Activated naive CD8-positive, alpha-beta T cell (primary cell): ENCODE data around the gene SLC25A5.
"Not testable (repeated sequence)": the region's sequence is repeated elsewhere in the genome, so short reads cannot be mapped to it uniquely, and the experiment has no call there.

Source experiments
- H3K27ac Mint-ChIP-seq: one replicate; pipeline ENCODE4 v1.8.0; 2021; ENCODE audit warnings: mixed read lengths
- H3K27me3 Mint-ChIP-seq: one replicate; pipeline ENCODE4 v1.8.0; 2021; ENCODE audit warnings: mixed read lengths
- H3K36me3 Mint-ChIP-seq: one replicate; pipeline ENCODE4 v1.8.0; 2021; ENCODE audit warnings: mixed read lengths
- H3K4me1 Mint-ChIP-seq: one replicate; pipeline ENCODE4 v1.8.0; 2021; ENCODE audit warnings: low read depth, mixed read lengths
- H3K4me3 Mint-ChIP-seq: one replicate; pipeline ENCODE4 v1.8.0; 2021; ENCODE audit warnings: mild to moderate bottlenecking, mixed read lengths
- H3K9me3 Mint-ChIP-seq: one replicate; pipeline ENCODE4 v1.8.0; 2021; ENCODE audit warnings: low read depth, mixed read lengths

Gene SLC25A5

GRCh38 chrX:119466970-119467369 lies 1.3 kb upstream of the SLC25A5 start:
- no peak overlapping the region for H3K4me3 Mint-ChIP-seq
- H3K4me1 Mint-ChIP-seq: peaks cover 8% of the 10 kb centered on the region
- H3K9me3 Mint-ChIP-seq: no peaks in the 10 kb centered on the region
- no peaks in the 10 kb centered on the region for H3K36me3 Mint-ChIP-seq
- H3K27ac Mint-ChIP-seq: no peak overlapping the region
- no peaks in the 10 kb centered on the region for H3K27me3 Mint-ChIP-seq

GRCh38 chrX:119467433-119467832 lies 811 bp upstream of the SLC25A5 start:
- H3K27ac Mint-ChIP-seq: no peak overlapping the region
- no peaks in the 10 kb centered on the region for H3K9me3 Mint-ChIP-seq
- peak overlapping the region; percentile 88 for H3K4me3 Mint-ChIP-seq

GRCh38 chrX:119468551-119469312 lies 488 bp downstream of the SLC25A5 start:
- Mint-ChIP-seq H3K9me3 (no peaks in the 10 kb centered on the region), H3K27me3 (no peaks in the 10 kb centered on the region), H3K27ac (peak overlapping the region; percentile 92), H3K4me1 (peaks cover 8% of the 10 kb centered on the region), H3K36me3 (no peaks in the 10 kb centered on the region), H3K4me3 (peak overlapping the region; percentile 88)

More at GRCh38 chrX:119467433-119467832, 811 bp upstream of the SLC25A5 start:
- peaks cover 8% of the 10 kb centered on the region for H3K4me1 Mint-ChIP-seq
- H3K27me3 Mint-ChIP-seq: no peaks in the 10 kb centered on the region
- no peaks in the 10 kb centered on the region for H3K36me3 Mint-ChIP-seq

GRCh38 chrX:119469313-119469635 lies 1.0 kb downstream of the SLC25A5 start:
- Mint-ChIP-seq H3K4me1 (peaks cover 8% of the 10 kb centered on the region), H3K9me3 (no peaks in the 10 kb centered on the region), H3K27me3 (no peaks in the 10 kb centered on the region), H3K27ac (peak overlapping the region; percentile 80), H3K36me3 (no peaks in the 10 kb centered on the region), H3K4me3 (peak overlapping the region; percentile 88)

- Mint-ChIP-seq H3K4me3 (no peak overlapping the region), H3K27me3 (no peaks in the 10 kb centered on the region), H3K36me3 (no peaks in the 10 kb centered on the region), H3K4me1 (peaks cover 4% of the 10 kb centered on the region), H3K9me3 (no peaks in the 10 kb centered on the region), H3K27ac (no peak overlapping the region)
Observed at GRCh38 chrX:119474615-119475388, 6.6 kb downstream of the SLC25A5 start.

- Mint-ChIP-seq H3K4me1 (peaks cover 3% of the 10 kb centered on the region), H3K36me3 (no peaks in the 10 kb centered on the region), H3K9me3 (no peaks in the 10 kb centered on the region), H3K27ac (no peak overlapping the region), H3K4me3 (no peak overlapping the region), H3K27me3 (no peaks in the 10 kb centered on the region)
Observed at GRCh38 chrX:119475389-119476101, 7.3 kb downstream of the SLC25A5 start.

GRCh38 chrX:119477812-119478232 lies 9.6 kb downstream of the SLC25A5 start:
- Mint-ChIP-seq H3K27me3 (no peaks in the 10 kb centered on the region), H3K27ac (no peak overlapping the region), H3K4me1 (peaks cover 6% of the 10 kb centered on the region), H3K4me3 (no peak overlapping the region), H3K9me3 (no peaks in the 10 kb centered on the region), H3K36me3 (no peaks in the 10 kb centered on the region)

GRCh38 chrX:119478504-119478903 lies 10.3 kb downstream of the SLC25A5 start:
- no peaks in the 10 kb centered on the region for H3K27me3 Mint-ChIP-seq
- peaks cover 9% of the 10 kb centered on the region for H3K4me1 Mint-ChIP-seq
- no peak overlapping the region for H3K27ac Mint-ChIP-seq
- H3K4me3 Mint-ChIP-seq: no peak overlapping the region
- H3K36me3 Mint-ChIP-seq: no peaks in the 10 kb centered on the region
- H3K9me3 Mint-ChIP-seq: no peaks in the 10 kb centered on the region

GRCh38 chrX:119479845-119480244 lies 11.6 kb downstream of the SLC25A5 start:
- Mint-ChIP-seq H3K27ac (no peak overlapping the region), H3K27me3 (no peaks in the 10 kb centered on the region), H3K4me1 (peaks cover 9% of the 10 kb centered on the region), H3K9me3 (no peaks in the 10 kb centered on the region), H3K4me3 (no peak overlapping the region), H3K36me3 (no peaks in the 10 kb centered on the region)

- Mint-ChIP-seq H3K27me3 (no peaks in the 10 kb centered on the region), H3K4me3 (no peak overlapping the region), H3K9me3 (no peaks in the 10 kb centered on the region), H3K4me1 (peaks cover 9% of the 10 kb centered on the region), H3K36me3 (no peaks in the 10 kb centered on the region), H3K27ac (no peak overlapping the region)
Observed at GRCh38 chrX:119481323-119481801, 13.1 kb downstream of the SLC25A5 start.

- Mint-ChIP-seq H3K27ac (peak overlapping the region; percentile 72), H3K27me3 (no peaks in the 10 kb centered on the region), H3K9me3 (no peaks in the 10 kb centered on the region), H3K4me3 (peak overlapping the region; percentile 77), H3K4me1 (peaks cover 12% of the 10 kb centered on the region), H3K36me3 (no peaks in the 10 kb centered on the region)
Observed at GRCh38 chrX:119482041-119482440, 13.8 kb downstream of the SLC25A5 start.

GRCh38 chrX:119482481-119483480 lies 14.5 kb downstream of the SLC25A5 start:
- Mint-ChIP-seq H3K9me3 (no peaks in the 10 kb centered on the region), H3K27me3 (no peaks in the 10 kb centered on the region), H3K4me3 (peak overlapping the region; percentile 77), H3K36me3 (no peaks in the 10 kb centered on the region), H3K4me1 (peaks cover 12% of the 10 kb centered on the region), H3K27ac (peak overlapping the region; percentile 85)

- no peak overlapping the region for H3K4me3 Mint-ChIP-seq
- no peaks in the 10 kb centered on the region for H3K36me3 Mint-ChIP-seq
- H3K4me1 Mint-ChIP-seq: peaks cover 12% of the 10 kb centered on the region
- no peaks in the 10 kb centered on the region for H3K9me3 Mint-ChIP-seq
- H3K27ac Mint-ChIP-seq: no peak overlapping the region
- H3K27me3 Mint-ChIP-seq: no peaks in the 10 kb centered on the region
Observed at GRCh38 chrX:119486745-119487144, 18.5 kb downstream of the SLC25A5 start.

- not testable (repeated sequence) for H3K27me3 Mint-ChIP-seq, H3K27ac Mint-ChIP-seq, H3K9me3 Mint-ChIP-seq, H3K36me3 Mint-ChIP-seq, H3K4me1 Mint-ChIP-seq, H3K4me3 Mint-ChIP-seq
Observed at GRCh38 chrX:119487766-119488165, 19.5 kb downstream of the SLC25A5 start.
